Heart right ventricle (tissue), 16 donors: ENCODE results near the gene KCNE2. TPM values are rescaled to one million over a fixed set of nuclear protein-coding genes. Genes with fewer than 3 reads are reported as not detected.

Source experiments
- ATAC-seq, 8 donors: fragments of 200-7000 bp; cut with Tn5 transposase; one replicate each; pipeline ENCODE4 v1.9.1; 2020; ENCODE audit warnings: mild to moderate bottlenecking in 8 of 8, moderate library complexity in 8 of 8, moderate number of reproducible peaks in 1 of 8
- DNase-seq, 2 donors: peaks; one replicate each; pipeline ENCODE4 v3.0.0-alpha.2; 2020
- H3K27ac ChIP-seq, 10 donors: fragments of 200-600 bp; sonication (generic) in 2 of 10; one replicate each; pipeline versions ENCODE4 v1.5.0 to v1.8.0; 2020 to 2022; ENCODE audit warnings: mild to moderate bottlenecking in 3 of 10
- H3K27me3 ChIP-seq, 7 donors: fragments of 200-600 bp; one replicate each; pipeline ENCODE4 v1.8.0; 2021 to 2022; ENCODE audit warnings: mild to moderate bottlenecking in 2 of 7
- H3K36me3 ChIP-seq, 9 donors: fragments of 200-600 bp; sonication (generic) in 1 of 9; one replicate each; pipeline versions ENCODE4 v1.5.0 to v1.8.0; 2020 to 2022; ENCODE audit warnings: mild to moderate bottlenecking in 2 of 9
- H3K4me1 ChIP-seq, 9 donors: fragments of 200-600 bp; sonication (generic) in 1 of 9; one replicate each; pipeline versions ENCODE4 v1.5.0 to v1.8.0; 2020 to 2022; ENCODE audit warnings: mild to moderate bottlenecking in 4 of 9
- H3K4me3 ChIP-seq, 10 donors: fragments of 200-600 bp; sonication (generic) in 2 of 10; one replicate each; pipeline versions ENCODE4 v1.5.0 to v1.8.0; 2020 to 2022; ENCODE audit warnings: mild to moderate bottlenecking in 7 of 10, moderate library complexity in 2 of 10
- H3K9me3 ChIP-seq, 11 donors: fragments of 200-600 bp in 10 of 11; sonication (generic) in 2 of 11; one replicate each; pipeline versions ENCODE4 v1.5.0 to v1.8.0; 2013 to 2022; ENCODE audit warnings: mild to moderate bottlenecking in 2 of 11, control low read depth in 1 of 11, moderate library complexity in 1 of 11
- WGBS, 2 donors: extraction: QIAGEN DNeasy Blood & Tissue Kit; methylation state at CpG; one replicate each; pipeline ENCODE4 v1.1.7; 2013; ENCODE audit warnings: inconsistent platforms in 1 of 2; 5-methylcytosine and 5-hydroxymethylcytosine counted together
- intact Hi-C, 10 donors: fragments of 100-400 bp; cut with DNase I; formaldehyde crosslinking; loops; one replicate each; pipeline versions ENCODE4 v1.11.1 to v1.14.2; 2022
- polyA plus RNA-seq, 2 donors: library from polyadenylated mRNA; stranded (reverse); fragments of 200-250 nt; gene quantifications; one replicate each; pipeline ENCODE4 v1.2.3, GENCODE V29; 2013
- total RNA-seq, 10 donors: library from RNA; stranded (reverse); fragmentation: NEBNext Ultra II Directional in 3 of 10; extraction: Animal tissue kit (Norgen Biotek cat#: 25700) in 3 of 10; gene quantifications; one replicate each; pipeline versions ENCODE4 v1.2.1 to v1.2.4, GENCODE V29; 2021 to 2023
- TF ChIP-seq, protein P1 (sequence below), 9 donors: fragments of 200-600 bp; sonication (generic) in 2 of 9; IDR thresholded peaks; one replicate each; pipeline versions ENCODE4 v1.5.0 to v1.8.0; 2021 to 2022; ENCODE audit warnings: antibody characterized with exemption in 9 of 9, mild to moderate bottlenecking in 5 of 9, moderate library complexity in 1 of 9
- donor health status: Arrhythmogenic right ventricular cardiomyopathy.
- donor health status: ischemic (EF 13 %, LVEDD 7.1; RV severe dilation, severe dysfunction).
- donor health status: healthy with polysubstance abuse.
- donor health status: DM: no; HTN: yes; CAD: no.
- donor health status: DM: no; HTN: no; CAD: no.
- donor health status: ischemic (EF 25% LVEDD 6.9; RV normal size, moderate dysfunction).
- donor health status: ischemic (EF 25% LVEDD 5.7; RV mildly dilated, moderate dysfunction).
- donor health status: healthy.
- donor health status: DM: yes; HTN: yes; CAD: no.
- donor health status: Ischemic cardiomyopathy.
- donor health status: ischemic (EF 35%, LVEDD 5.7; RV mildly dilated, moderate dysfunction).
- donor health status: nonischemic (EF 11% LVEDD 7.7; RV severe dilation, severe dysfunction).
- donor health status: DM: yes; HTN: yes; CAD: no.
- donor health status: PGD.
- donor health status: ischemic (EF 29% LVEDD 5.4; RV normal size, mild dysfunction).
- donor health status: nonischemic (EF 23%, LVEDD 6.1; RV moderate dilation, normal function).

Gene KCNE2
- total and polyA plus RNA-seq, 12 donors = 0.04 to 0.73 TPM; not detected in 10

GRCh38 chr21:34340061-34340460 is 23.7 kb upstream of the KCNE2 start:
- no peak for DNase-seq
- no peak for ATAC-seq
- Histone ChIP-seq H3K9me3 (no peaks in the 10 kb centered on the region), H3K27me3 (no peaks in the 10 kb centered on the region), H3K4me1 (peaks cover 0 to 35% (median 15%) of the 10 kb centered on the region in 9 donors), H3K36me3 (no peaks in the 10 kb centered on the region), H3K27ac (no peak overlapping the region), H3K4me3 (no peak overlapping the region)
- intact Hi-C loops = loop anchor here in 1 of 10 donors (5.0 kb wide), 1 partner anchor 408 kb away; no protein-coding TSS in a partner anchor
- 86 to 89% methylated on average over 3 of the region's 3 CpGs for WGBS, 2 donors
- TF ChIP-seq, protein P1, sequence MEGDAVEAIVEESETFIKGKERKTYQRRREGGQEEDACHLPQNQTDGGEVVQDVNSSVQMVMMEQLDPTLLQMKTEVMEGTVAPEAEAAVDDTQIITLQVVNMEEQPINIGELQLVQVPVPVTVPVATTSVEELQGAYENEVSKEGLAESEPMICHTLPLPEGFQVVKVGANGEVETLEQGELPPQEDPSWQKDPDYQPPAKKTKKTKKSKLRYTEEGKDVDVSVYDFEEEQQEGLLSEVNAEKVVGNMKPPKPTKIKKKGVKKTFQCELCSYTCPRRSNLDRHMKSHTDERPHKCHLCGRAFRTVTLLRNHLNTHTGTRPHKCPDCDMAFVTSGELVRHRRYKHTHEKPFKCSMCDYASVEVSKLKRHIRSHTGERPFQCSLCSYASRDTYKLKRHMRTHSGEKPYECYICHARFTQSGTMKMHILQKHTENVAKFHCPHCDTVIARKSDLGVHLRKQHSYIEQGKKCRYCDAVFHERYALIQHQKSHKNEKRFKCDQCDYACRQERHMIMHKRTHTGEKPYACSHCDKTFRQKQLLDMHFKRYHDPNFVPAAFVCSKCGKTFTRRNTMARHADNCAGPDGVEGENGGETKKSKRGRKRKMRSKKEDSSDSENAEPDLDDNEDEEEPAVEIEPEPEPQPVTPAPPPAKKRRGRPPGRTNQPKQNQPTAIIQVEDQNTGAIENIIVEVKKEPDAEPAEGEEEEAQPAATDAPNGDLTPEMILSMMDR (IDR thresholded peaks at IDR 0.05) = no peak

DNA sequence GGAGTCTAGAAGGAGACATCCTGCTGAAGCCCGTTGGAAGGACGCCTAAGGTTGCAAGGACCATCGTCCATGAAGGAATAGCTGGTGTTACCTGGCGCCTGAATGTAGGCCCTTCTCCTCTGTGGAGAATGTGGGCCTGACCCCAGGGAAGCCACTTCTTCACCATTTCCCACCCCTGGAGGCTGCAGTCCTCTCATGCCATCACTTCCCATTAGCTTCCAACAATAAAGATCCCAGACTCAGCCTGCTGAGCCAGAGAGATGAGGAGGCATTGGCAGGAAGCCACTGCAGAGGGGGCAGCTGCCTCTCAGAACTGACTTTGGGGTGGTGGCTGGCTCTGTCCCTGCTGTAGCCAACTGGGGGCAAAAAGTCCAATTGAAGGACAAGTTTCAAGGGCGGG is 21.3 kb upstream of the KCNE2 start:
- Histone ChIP-seq H3K4me1 (peaks cover 3 to 43% (median 15%) of the 10 kb centered on the region in 9 donors), H3K4me3 (no peak overlapping the region), H3K27me3 (no peaks in the 10 kb centered on the region), H3K27ac (no peak overlapping the region), H3K36me3 (no peaks in the 10 kb centered on the region), H3K9me3 (no peaks in the 10 kb centered on the region)
- ATAC-seq (no peak), DNase-seq (no peak)
- TF ChIP-seq, protein P1 (IDR thresholded peaks at IDR 0.05) = no peak
- 82 to 85% methylated on average over 5 of the region's 5 CpGs for WGBS, 2 donors
- intact Hi-C loops = loop anchor here in 1 of 10 donors (5.0 kb wide), 1 partner anchor 410 kb away; no protein-coding TSS in a partner anchor

- TF ChIP-seq, protein P1 (IDR thresholded peaks at IDR 0.05) = no peak
- no peaks in the 10 kb centered on the region for H3K36me3 ChIP-seq
- H3K27ac ChIP-seq = peak overlapping the region in 4 of 10 donors; percentile 8 to 61 (median 20)
- intact Hi-C loops = loop anchor here in 1 of 10 donors (5.0 kb wide), 1 partner anchor 411 kb away; no protein-coding TSS in a partner anchor
- H3K9me3 ChIP-seq = no peaks in the 10 kb centered on the region
- H3K4me1 ChIP-seq = peaks cover 3 to 43% (median 10%) of the 10 kb centered on the region in 9 donors
- ATAC-seq (peak in 2 of 8 donors; percentile 17 to 21), DNase-seq (no peak)
- no peaks in the 10 kb centered on the region for H3K27me3 ChIP-seq
- H3K4me3 ChIP-seq = no peak overlapping the region
- WGBS, 2 donors = 50 to 60% methylated on average over 7 of the region's 7 CpGs
Measured at GRCh38 chr21:34343347-34343746, 20.5 kb upstream of the KCNE2 start.

DNA sequence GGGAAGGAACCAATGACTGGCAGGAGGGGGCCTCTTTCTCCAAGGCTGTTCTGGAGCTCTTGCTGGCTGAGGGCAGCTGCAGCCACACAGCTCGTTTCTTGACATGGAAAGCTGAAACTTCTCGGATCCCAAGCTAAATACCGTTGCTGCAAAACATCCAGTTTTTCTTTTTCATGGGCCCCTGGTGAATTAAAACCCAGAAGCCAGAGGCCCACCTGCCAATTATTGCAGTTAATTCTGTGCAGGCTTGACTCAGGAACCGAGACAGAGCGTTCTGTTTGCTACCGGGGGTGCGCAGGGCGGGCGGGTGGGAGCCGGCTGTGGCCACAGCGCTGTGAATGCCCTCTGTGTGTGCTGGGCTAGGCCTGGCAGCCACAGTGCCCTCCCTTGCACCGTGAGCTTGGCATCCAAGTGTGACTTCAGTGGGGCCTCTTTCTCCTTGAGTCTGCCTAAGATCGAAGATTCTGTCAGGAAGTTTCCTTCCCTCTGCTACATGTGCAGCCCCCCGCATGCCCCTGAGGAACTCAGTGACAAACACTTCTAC is 19.9 kb upstream of the KCNE2 start:
- DNase-seq (no peak), ATAC-seq (peak in 2 of 8 donors; percentile 13 to 37)
- no peaks in the 10 kb centered on the region for H3K9me3 ChIP-seq
- H3K36me3 ChIP-seq = no peaks in the 10 kb centered on the region
- no peaks in the 10 kb centered on the region for H3K27me3 ChIP-seq
- 71 to 74% methylated on average over 14 of the region's 14 CpGs for WGBS, 2 donors
- peak overlapping the region in 5 of 10 donors; percentile 7 to 61 (median 23) for H3K27ac ChIP-seq
- TF ChIP-seq, protein P1 (IDR thresholded peaks at IDR 0.05) = no peak
- H3K4me3 ChIP-seq = no peak overlapping the region
- peaks cover 3 to 43% (median 10%) of the 10 kb centered on the region in 9 donors for H3K4me1 ChIP-seq
- intact Hi-C loops = loop anchor here in 1 of 10 donors (5.0 kb wide), 1 partner anchor 412 kb away; no protein-coding TSS in a partner anchor
